GM18858 (cell line): ENCODE data around the gene PIGP.
"Not testable (repeated sequence)": the region's sequence is repeated elsewhere in the genome, so short reads cannot be mapped to it uniquely, and the experiment has no call there.

Experiments
- ATAC-seq: cut with Tn5 transposase; IDR thresholded peaks from one replicate; pipeline ENCODE4 v1.9.1; 2021; ENCODE audit not compliant: unreplicated experiment

PIGP gene

DNA sequence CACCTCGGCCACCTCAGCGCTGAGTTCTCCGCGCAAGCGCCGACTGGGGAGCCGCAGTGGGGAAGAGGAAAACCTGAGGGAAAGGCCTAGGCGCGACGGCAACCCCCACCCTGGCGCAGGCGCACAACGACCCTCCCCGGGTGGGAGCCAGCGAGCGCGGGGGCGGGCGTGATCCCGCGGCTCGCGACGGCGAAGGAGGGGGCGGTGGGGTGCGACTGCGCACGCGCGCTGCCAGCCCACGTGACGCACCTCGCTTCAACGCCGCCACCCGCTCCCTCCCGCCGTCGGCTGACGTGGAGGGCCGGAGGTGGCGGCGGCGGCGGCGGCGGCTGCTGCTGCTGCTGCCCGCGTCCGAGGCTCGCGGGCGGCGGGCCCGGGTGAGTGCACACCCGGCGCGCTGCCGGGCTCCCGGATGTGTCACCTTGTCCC lies at the start of gene PIGP, which contains the start of gene TTC3:
TSS of gene PIGP (minus strand) at position 84 of the 429 bp plus-strand sequence. CDS start 556 bp downstream, outside the sequence.
TSS of gene TTC3 (plus strand) at position 267 of the 429 bp plus-strand sequence. CDS start 14,004 bp downstream, outside the sequence.
- peak; percentile 42 for ATAC-seq

DNA sequence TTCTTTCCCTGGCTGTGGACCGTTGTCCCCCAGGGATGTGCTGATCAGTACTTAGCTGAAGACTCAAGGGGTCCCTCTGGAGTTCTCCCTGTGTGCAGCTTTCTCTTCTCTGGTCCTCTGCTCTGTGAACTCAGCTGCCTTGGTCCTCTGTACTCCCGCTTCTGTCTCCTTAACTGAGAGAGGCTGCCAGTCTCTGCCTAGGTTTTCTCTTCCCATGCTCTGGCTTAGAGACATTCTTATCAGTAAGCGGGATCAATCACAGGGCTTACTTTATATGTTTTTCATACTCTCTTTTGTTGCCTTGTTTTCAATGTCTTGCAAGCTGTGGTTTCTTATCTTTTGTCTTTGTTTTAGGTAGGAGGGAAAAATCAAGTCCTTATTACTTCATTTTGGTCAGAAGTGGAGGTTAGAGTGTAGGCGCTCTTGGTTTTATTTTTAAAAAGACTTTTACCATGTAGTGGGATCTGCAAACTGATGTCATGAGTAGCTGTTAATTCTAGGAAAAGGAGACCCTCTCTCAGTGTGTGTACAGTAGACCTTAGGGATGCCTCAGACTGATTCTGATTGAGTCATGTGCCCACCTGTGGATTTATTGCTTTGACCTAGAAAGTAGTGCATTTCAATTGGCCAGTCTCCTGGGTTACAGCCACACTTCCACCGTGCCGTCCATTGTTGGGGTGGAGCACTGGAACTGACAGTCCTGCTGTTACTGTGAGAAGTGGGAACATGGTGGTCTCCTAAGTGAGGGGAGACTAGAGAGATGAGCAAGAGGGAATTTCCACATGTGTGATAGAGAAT lies 46.7 kb upstream of the PIGP start:
- no peak for ATAC-seq

GRCh38 chr21:37118187-37118826 lies 45.4 kb upstream of the PIGP start:
- no peak for ATAC-seq

- ATAC-seq = no peak
These were observed 44.3 kb upstream of the PIGP start for GRCh38 chr21:37117204-37117603.

GRCh38 chr21:37116459-37116858 lies 43.6 kb upstream of the PIGP start:
- ATAC-seq = not testable (repeated sequence)

GRCh38 chr21:37114301-37114700 lies 41.4 kb upstream of the PIGP start:
- not testable (repeated sequence) for ATAC-seq

DNA sequence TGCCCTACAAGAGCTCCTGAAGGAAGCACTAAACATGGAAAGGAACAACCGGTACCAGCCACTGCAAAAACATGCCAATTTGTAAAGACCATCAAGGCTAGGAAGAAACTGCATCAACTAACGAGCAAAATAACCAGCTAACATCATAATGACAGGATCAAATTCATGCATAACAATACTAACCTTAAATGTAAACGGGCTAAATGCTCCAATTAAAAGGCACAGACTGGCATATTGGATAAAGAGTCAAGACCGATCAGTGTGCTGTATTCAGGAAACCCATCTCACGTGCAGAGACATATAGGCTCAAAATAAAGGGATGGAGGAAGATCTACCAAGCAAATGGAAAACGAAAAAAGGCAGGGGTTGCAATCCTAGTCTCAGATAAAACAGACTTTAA lies 38.2 kb upstream of the PIGP start:
- not testable (repeated sequence) for ATAC-seq

GRCh38 chr21:37106998-37107397 lies 34.1 kb upstream of the PIGP start:
- no peak for ATAC-seq

GRCh38 chr21:37102746-37103145 lies 29.9 kb upstream of the PIGP start:
- not testable (repeated sequence) for ATAC-seq

- ATAC-seq = no peak
These were observed 28.5 kb upstream of the PIGP start for GRCh38 chr21:37101384-37101783.

DNA sequence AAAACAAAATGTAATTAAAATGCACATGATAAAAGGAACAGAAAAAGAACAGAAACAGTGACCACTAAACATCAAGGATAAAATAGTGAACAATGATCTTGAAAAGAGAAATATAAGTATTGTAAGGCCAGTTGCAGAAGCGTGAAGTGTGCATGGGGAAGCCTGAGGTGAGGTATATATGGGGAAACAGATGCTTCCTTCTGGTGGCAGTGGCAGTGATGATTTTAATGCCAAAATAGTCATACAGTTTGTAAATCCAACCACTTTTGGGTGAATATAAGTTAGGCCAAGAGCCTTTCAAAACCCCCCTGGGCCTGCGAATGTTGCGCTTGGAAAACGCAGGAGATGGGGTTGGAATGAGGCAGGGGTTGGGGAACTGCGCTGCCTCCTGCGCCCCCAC lies 27.4 kb upstream of the PIGP start:
- ATAC-seq = no peak

- no peak for ATAC-seq
These were observed 25.9 kb upstream of the PIGP start for GRCh38 chr21:37098751-37099150.

- ATAC-seq = no peak
These were observed 22.9 kb upstream of the PIGP start for GRCh38 chr21:37095821-37096220.

- no peak for ATAC-seq
These were observed 21.1 kb upstream of the PIGP start for GRCh38 chr21:37093977-37094376.

GRCh38 chr21:37088186-37088735 lies 15.4 kb upstream of the PIGP start:
- no peak for ATAC-seq

- ATAC-seq = no peak
These were observed 14.3 kb upstream of the PIGP start for GRCh38 chr21:37087188-37087587.

DNA sequence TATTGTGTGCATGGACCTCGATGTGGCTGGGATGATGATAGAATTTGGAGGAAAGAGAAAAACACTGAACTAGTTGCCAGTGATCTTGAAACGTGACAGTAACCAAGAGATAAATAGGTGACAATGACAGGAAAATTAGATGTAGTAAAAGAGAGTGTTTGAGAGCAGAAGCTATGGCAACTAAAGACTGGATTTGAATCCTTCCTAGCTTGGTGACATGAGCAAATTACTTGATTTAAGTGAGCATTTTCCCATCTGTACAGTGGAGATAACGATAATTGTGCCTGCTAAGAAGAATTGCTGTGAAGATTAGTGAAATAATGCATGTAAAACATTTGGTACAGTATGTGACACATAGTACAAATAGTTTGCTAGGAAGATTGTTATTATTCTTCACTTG lies 12.9 kb upstream of the PIGP start:
- ATAC-seq = no peak

DNA sequence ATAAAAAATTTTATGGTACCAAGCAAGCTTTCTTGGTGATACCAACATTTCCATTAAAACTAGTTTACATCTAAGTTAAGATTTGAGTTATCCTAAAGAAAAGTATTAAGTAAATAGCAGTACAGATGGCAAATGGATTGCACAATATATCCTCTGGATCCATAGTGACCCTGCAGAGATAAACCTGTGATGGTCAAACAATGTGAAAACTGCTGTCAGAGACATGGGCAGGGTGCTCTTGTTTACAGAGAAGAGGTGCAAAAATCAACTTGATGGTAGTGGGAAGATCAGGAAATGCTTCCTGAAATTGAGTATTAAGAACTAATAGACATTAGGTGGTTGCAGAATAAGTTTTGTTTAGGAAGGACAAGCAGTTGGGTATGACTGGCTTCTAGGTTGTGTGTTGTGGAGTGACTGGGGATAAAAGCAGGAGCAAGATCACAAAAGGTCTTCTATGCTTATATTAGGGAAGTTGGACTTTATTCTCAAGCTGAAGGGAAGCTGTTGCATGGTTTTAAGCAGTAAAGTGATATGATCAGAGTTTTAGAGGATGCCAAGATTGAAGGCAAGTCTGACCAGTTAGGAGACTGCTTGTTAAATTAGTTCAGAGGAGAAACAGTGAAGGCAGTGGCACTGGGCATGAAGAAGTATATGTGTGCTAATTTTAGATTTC lies 10.1 kb upstream of the PIGP start:
- ATAC-seq = no peak

DNA sequence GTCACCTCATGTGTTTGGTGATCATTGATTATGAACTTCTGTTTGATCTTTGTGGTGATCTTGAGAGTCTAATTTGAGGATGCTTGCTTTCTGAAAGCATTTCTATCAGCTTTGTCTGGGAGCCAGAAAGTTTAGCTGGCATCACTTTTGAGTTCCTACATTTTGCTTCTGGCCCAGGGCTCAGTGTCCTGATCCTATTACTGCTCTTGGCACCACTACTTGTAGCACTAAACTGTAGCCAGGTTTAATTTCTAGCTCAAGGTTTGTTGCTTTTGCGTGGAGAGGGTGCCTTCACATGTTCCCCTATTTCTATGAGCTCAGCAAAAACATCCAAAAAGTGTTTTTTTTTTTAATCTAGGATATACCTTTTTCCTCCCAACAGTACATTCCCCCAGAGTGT lies 9.5 kb upstream of the PIGP start:
- ATAC-seq = no peak

DNA sequence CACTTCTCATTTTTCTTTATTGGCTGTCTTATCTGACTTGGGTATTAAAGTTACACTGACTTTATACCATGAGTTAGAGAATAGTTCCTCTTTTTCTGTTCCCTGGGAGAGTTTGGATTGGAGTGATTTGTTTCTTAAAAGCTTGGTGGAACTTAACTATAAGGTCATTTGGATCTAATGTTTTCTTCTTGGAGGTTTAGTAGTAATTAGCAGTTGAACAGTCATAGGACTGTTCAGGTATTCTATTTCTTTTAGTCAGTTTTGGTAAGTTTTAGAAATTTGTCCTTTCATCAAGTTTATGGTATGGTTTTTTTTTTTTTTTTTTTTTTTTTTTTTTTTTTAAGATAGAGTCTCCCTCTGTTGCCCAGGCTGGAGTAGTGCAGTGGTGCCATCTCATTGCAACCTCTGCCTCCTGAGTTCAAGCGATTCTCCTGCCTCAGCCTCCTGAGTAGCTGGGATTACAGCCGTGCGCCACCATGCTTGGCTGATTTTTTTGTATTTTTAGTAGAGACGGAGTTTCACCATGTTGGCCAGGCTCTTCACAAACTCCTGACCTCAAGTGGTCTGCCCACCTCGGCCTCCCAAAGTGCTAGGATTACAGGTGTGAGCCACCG lies 6.4 kb upstream of the PIGP start:
- ATAC-seq = no peak

GRCh38 chr21:37077403-37077802 lies 4.5 kb upstream of the PIGP start:
- no peak for ATAC-seq
